IgD-negative memory B cell (primary cell): Measurements from ENCODE around the gene TSR3. TPM values are rescaled to one million over a fixed set of nuclear protein-coding genes. Genes with fewer than 3 reads are reported as not detected.

Source experiments
- H3K27ac Mint-ChIP-seq, 3 donors: one replicate each; pipeline ENCODE4 v1.8.0; 2020 to 2022; ENCODE audit warnings: mild to moderate bottlenecking in 3 of 3, mixed read lengths in 3 of 3, moderate library complexity in 1 of 3
- H3K27me3 Mint-ChIP-seq: one replicate; pipeline ENCODE4 v1.8.0; 2021; ENCODE audit warnings: mixed read lengths
- H3K36me3 Mint-ChIP-seq: one replicate; pipeline ENCODE4 v1.8.0; 2020; ENCODE audit warnings: mild to moderate bottlenecking, mixed read lengths
- H3K4me1 Mint-ChIP-seq, 3 donors: one replicate each; pipeline ENCODE4 v1.8.0; 2020 to 2022; ENCODE audit warnings: mixed read lengths in 3 of 3, mild to moderate bottlenecking in 1 of 3
- H3K4me3 Mint-ChIP-seq, 4 donors: one replicate each; pipeline ENCODE4 v1.8.0; 2020 to 2022; ENCODE audit warnings: mild to moderate bottlenecking in 4 of 4, mixed read lengths in 4 of 4, moderate library complexity in 3 of 4
- H3K9me3 Mint-ChIP-seq, 3 donors: one replicate each; pipeline ENCODE4 v1.8.0; 2020 to 2021; ENCODE audit warnings: mixed read lengths in 3 of 3, mild to moderate bottlenecking in 1 of 3
- polyA plus RNA-seq: library from polyadenylated mRNA; unstranded; fragments of 300-500 nt; fragmentation: Illumina TruSeq; gene quantifications from one replicate; pipeline ENCODE4 v1.2.3, GENCODE V29; 2021

Gene TSR3
- polyA plus RNA-seq, 1 donor from 2014 or later, result 116 TPM

DNA sequence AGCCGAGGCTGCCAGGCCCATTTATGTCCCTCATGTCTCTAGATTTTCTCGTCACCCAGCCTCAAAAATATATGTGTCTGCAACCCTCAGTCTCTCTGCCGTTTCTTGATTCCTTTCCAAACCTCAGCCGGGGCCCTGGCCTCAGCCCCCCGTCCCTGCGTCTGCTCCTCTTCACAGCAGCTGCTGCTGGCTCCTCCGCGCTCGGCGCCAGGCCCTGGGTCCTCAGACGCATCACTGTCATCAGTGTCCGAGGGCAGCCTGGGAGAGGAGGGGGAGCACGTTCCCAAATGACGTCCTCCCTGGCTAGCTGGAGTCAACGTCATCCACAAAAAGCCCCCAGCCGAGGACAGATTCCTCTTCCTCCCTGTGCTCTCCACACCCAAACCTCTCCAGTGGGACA, 2.3 kb downstream of the TSR3 start:
- no peaks in the 10 kb centered on the region for H3K9me3 Mint-ChIP-seq
- peaks cover 14 to 20% (median 16%) of the 10 kb centered on the region in 3 donors for H3K4me1 Mint-ChIP-seq
- H3K4me3 Mint-ChIP-seq, result peak overlapping the region in 3 of 4 donors; percentile 5 to 43 (median 41)
- no peaks in the 10 kb centered on the region for H3K27me3 Mint-ChIP-seq
- H3K36me3 Mint-ChIP-seq, result no peaks in the 10 kb centered on the region
- peak overlapping the region in 1 of 3 donors; percentile 96 for H3K27ac Mint-ChIP-seq

DNA sequence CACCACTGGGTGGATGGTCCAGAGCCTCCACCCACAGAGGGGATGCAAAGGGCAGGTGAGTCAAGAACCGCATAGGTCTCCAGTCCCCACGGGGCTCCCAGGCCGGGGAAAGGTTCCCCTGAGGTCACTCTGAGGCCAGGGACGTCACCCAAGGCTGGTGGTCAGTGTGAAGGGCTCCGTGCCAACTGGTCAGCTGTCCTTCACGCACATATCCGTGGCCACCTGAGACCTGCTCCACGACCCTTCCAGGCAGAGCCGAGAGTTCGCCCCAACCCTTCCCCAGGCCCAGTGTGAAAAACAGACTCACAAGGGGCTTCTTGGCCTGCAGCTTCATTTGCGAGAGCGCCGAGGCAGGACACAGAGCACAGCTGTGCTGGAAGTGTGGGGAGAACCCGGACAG, 2.8 kb downstream of the TSR3 start:
- Mint-ChIP-seq H3K27me3 (no peaks in the 10 kb centered on the region), H3K4me3 (peak overlapping the region in 3 of 4 donors; percentile 41 to 78 (median 43)), H3K4me1 (peaks cover 14 to 20% (median 16%) of the 10 kb centered on the region in 3 donors), H3K27ac (peak overlapping the region in 1 of 3 donors; percentile 96), H3K9me3 (no peaks in the 10 kb centered on the region), H3K36me3 (no peaks in the 10 kb centered on the region)

DNA sequence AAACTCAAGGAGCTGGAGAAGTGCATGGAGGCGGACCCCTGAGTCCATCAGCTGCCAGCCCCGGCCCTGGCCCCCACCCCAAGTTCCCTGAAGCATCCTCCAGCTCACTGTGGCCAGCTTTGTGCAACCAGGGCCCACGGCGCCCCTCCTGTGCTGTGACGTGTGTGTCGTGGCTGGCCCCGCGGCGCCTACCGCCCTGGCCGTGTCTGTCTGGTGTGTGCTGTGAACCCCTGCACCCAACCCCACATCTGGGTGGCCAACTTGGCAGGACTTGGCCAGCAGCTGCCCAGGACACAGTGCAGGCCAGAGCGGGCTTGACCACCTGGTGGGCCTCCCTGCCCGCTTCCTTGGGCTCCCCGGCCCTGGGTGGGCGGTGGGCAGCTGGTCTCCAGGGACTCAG, 3.2 kb downstream of the TSR3 start:
- Mint-ChIP-seq H3K4me1 (peaks cover 12 to 20% (median 15%) of the 10 kb centered on the region in 3 donors), H3K27me3 (no peaks in the 10 kb centered on the region), H3K36me3 (no peaks in the 10 kb centered on the region), H3K9me3 (no peaks in the 10 kb centered on the region), H3K27ac (peak overlapping the region in 1 of 3 donors; percentile 96), H3K4me3 (peak overlapping the region in 2 of 4 donors; percentile 43 to 78)

DNA sequence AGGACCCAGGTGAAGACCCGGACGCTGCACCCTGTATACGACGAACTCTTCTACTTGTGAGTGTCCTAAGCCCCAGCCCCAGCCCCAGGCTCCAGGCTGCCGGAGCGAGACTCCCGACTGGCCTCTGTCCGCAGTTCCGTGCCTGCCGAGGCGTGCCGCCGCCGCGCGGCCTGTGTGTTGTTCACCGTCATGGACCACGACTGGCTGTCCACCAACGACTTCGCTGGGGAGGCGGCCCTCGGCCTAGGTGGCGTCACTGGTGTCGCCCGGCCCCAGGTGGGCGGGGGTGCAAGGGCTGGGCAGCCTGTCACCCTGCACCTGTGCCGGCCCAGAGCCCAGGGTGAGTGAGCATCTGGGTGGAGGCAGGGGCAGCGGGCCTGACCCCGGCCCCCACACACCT, 3.7 kb downstream of the TSR3 start:
- H3K36me3 Mint-ChIP-seq, result no peaks in the 10 kb centered on the region
- H3K27ac Mint-ChIP-seq, result no peak overlapping the region
- H3K9me3 Mint-ChIP-seq, result no peaks in the 10 kb centered on the region
- H3K4me1 Mint-ChIP-seq, result peaks cover 8 to 20% (median 15%) of the 10 kb centered on the region in 3 donors
- H3K27me3 Mint-ChIP-seq, result no peaks in the 10 kb centered on the region
- no peak overlapping the region for H3K4me3 Mint-ChIP-seq

DNA sequence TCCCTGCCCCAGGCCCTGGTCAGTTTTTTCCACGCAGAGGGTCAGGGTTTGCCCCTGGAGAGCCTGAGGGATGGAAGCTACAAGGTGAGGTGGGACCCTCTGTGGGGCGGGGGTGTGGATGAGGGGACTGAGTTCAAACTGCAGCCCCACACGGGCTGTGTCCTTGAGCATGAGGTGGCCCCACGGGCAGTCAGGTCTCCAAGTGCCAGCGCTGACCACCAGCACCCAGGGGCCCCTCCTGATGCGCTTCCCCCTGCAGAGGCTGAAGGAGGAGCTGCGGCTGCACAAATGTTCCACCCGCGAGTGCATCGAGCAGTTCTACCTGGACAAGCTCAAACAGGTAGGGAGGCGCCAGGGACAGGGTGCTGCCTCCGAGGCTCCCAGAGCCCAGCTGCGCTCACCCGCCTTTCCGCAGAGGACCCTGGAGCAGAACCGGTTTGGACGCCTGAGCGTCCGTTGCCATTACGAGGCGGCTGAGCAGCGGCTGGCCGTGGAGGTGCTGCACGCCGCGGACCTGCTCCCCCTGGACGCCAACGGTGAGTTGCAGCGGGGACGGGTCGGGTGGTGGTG, 4.3 kb downstream of the TSR3 start:
- H3K9me3 Mint-ChIP-seq, result no peaks in the 10 kb centered on the region
- peaks cover 4 to 18% (median 13%) of the 10 kb centered on the region in 3 donors for H3K4me1 Mint-ChIP-seq
- H3K27ac Mint-ChIP-seq, result peak overlapping the region in 1 of 3 donors; percentile 80
- H3K36me3 Mint-ChIP-seq, result no peaks in the 10 kb centered on the region
- H3K27me3 Mint-ChIP-seq, result no peaks in the 10 kb centered on the region
- no peak overlapping the region for H3K4me3 Mint-ChIP-seq

DNA sequence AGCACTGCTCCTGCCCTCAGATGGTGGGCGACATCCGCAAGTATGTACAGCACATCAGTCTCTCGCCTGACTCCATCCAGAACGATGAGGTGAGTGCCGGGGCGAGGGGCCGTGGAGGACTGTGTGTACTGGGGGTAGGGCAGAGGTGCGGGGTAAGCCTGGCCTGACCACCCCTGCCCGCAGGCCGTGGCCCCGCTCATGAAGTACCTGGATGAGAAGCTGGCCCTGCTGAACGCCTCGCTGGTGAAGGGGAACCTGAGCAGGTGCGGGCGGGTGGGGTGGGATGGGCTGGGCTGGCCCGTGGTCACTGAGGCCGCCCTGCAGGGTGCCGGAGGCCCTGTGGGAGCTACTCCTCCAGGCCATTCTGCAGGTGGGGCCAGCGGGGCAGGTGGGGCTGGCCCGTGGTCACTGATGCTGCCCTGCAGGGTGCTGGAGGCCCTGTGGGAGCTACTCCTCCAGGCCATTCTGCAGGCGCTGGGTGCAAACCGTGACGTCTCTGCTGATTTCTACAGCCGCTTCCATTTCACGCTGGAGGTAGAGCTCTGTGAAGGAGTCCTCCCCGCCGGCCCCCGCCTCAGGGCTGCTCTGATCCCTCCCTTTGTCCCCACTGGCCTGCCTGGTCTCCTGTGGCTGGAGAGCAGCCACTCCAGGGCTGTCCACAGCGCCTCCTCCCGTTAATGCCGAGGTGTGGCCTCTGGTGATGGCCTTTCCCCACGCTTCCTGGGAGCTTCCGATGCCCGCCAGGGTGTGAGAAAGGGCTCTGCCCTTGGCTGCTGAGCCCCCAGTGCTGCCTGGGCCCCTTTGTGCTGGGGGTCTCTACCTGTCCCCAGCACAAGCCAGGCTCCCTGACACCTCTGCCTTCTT, 5.0 kb downstream of the TSR3 start:
- H3K4me1 Mint-ChIP-seq, result peaks cover 3 to 21% (median 17%) of the 10 kb centered on the region in 3 donors
- H3K4me3 Mint-ChIP-seq, result peak overlapping the region in 1 of 4 donors; percentile 78
- no peaks in the 10 kb centered on the region for H3K36me3 Mint-ChIP-seq
- no peaks in the 10 kb centered on the region for H3K27me3 Mint-ChIP-seq
- H3K9me3 Mint-ChIP-seq, result no peaks in the 10 kb centered on the region
- H3K27ac Mint-ChIP-seq, result peak overlapping the region in 1 of 3 donors; percentile 80

DNA sequence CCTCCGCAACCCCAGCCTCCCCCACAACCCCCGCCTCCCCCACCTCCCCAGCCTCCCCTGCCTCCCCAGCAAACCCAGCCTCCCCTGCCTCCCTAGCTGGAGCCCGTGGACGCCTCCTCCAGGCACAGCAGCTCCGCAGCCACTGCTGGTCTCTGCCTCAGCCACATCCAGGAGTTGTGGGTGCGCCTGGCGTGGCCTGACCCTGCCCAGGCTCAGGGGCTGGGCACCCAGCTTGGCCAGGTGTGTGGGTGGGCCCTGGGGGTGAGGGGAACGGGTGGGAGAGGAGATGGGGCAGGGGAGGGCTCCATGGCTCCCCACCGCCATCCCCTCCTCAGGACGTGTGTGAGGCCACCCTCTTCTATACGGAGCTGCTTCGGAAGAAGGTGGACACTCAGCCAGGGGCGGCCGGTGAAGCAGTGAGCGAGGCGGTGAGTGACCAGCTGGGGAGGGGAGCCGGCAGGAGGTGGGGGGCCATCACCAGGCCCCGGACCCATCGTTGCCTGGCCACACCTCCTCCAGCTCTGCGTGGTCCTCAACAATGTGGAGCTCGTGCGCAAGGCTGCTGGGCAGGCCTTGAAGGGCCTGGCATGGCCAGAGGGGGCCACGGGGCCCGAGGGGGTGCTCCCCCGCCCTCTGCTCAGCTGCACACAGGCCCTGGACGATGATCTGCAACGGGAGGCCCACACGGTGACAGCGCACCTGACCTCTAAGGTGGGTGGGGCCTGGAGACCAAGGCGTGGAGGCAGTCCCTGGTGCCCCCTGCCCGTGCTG, 5.8 kb downstream of the TSR3 start:
- Mint-ChIP-seq H3K9me3 (no peaks in the 10 kb centered on the region), H3K4me1 (peaks cover 3 to 21% (median 17%) of the 10 kb centered on the region in 3 donors), H3K27me3 (no peaks in the 10 kb centered on the region), H3K27ac (no peak overlapping the region), H3K36me3 (no peaks in the 10 kb centered on the region), H3K4me3 (no peak overlapping the region)

DNA sequence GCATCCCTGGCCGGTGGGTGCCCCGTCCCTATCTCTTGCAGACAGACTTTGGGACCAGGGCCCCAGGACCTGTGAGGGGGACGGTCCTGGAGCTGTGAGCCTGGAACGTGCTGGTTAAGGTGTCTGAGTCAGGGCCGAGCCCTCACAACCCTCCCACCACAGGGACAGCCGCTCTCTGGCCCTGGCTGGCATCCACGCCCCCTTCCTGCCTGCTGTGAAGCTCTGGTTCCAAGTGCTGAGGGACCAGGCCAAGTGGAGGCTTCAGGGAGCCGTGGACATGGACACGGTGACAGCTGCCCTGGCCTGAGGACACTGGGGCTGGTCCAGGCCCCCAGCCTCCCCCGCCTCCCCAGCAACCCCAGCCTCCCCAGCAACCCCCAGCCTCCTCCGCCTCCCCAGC, 6.6 kb downstream of the TSR3 start:
- Mint-ChIP-seq H3K36me3 (no peaks in the 10 kb centered on the region), H3K27ac (no peak overlapping the region), H3K27me3 (no peaks in the 10 kb centered on the region), H3K4me1 (peaks cover 3 to 18% (median 13%) of the 10 kb centered on the region in 3 donors), H3K4me3 (no peak overlapping the region), H3K9me3 (no peaks in the 10 kb centered on the region)

DNA sequence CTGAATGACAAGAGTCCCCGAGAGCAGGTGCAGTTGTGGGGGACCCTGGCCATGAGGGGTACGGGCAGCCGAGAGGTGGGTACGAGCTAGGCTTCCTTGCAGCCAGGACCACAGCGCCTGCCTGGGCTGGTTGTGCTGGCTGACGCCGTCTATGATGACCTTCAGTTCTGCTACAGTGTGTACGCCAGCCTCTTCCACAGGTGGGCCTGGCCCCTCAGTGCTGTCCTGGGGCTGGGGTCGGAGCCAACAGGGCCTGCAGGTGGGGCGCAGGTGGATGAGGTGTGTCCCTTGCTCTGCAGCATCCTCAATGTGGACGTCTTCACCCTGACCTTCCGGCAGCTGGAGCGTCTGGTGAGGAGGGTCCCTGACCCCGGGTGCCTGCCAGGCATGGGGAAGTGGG, 7.2 kb downstream of the TSR3 start:
- H3K27ac Mint-ChIP-seq, result peak overlapping the region in 2 of 3 donors; percentile 14 to 80
- no peaks in the 10 kb centered on the region for H3K9me3 Mint-ChIP-seq
- H3K4me1 Mint-ChIP-seq, result peaks cover 3 to 17% (median 13%) of the 10 kb centered on the region in 3 donors
- H3K4me3 Mint-ChIP-seq, result peak overlapping the region in 1 of 4 donors; percentile 5
- no peaks in the 10 kb centered on the region for H3K36me3 Mint-ChIP-seq
- no peaks in the 10 kb centered on the region for H3K27me3 Mint-ChIP-seq

DNA sequence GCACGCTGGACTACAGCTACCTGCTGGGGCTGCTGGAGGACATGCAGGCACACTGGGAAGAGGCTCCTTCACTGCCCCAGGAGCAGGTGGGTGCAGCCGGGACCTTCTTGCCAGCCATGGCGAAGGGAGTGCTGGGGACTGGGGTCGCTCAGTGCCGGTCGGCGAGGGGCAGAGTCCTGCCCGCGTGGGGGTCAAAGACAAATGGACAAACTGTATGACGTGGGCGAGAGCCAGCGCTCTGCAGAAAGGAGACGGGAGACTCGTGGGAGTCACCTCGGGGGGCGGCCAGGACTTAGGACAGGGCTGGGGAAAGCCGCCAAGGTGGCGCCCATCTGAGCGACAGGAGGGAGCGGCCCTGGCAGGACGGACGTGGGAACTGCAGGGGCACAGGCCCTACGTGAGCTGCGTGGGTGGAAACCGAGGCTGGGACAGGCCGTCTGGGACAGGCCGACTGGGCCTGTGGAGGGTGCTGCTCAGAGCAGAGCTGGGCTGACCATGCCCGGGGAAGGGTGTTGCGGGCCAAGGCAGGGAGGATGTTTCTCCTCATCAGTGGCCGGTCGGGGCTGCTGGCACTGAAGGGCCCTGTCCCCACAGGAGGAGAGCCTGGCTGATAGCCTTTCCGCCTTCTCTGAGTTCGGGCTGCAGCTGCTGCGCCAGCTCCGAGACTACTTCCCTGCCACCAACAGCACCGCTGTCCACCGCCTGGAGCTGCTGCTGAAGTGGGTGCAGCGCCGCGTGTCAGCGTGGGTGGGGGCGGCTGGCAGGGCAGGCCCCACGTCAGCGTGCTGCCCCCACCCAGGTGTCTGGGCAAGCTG, 8.0 kb downstream of the TSR3 start:
- H3K36me3 Mint-ChIP-seq, result no peaks in the 10 kb centered on the region
- no peaks in the 10 kb centered on the region for H3K9me3 Mint-ChIP-seq
- peak overlapping the region; percentile 15 to 95 (median 68) for H3K27ac Mint-ChIP-seq
- peak overlapping the region in 3 of 4 donors; percentile 15 to 85 (median 65) for H3K4me3 Mint-ChIP-seq
- no peaks in the 10 kb centered on the region for H3K27me3 Mint-ChIP-seq
- peaks cover 3 to 17% (median 13%) of the 10 kb centered on the region in 3 donors for H3K4me1 Mint-ChIP-seq

DNA sequence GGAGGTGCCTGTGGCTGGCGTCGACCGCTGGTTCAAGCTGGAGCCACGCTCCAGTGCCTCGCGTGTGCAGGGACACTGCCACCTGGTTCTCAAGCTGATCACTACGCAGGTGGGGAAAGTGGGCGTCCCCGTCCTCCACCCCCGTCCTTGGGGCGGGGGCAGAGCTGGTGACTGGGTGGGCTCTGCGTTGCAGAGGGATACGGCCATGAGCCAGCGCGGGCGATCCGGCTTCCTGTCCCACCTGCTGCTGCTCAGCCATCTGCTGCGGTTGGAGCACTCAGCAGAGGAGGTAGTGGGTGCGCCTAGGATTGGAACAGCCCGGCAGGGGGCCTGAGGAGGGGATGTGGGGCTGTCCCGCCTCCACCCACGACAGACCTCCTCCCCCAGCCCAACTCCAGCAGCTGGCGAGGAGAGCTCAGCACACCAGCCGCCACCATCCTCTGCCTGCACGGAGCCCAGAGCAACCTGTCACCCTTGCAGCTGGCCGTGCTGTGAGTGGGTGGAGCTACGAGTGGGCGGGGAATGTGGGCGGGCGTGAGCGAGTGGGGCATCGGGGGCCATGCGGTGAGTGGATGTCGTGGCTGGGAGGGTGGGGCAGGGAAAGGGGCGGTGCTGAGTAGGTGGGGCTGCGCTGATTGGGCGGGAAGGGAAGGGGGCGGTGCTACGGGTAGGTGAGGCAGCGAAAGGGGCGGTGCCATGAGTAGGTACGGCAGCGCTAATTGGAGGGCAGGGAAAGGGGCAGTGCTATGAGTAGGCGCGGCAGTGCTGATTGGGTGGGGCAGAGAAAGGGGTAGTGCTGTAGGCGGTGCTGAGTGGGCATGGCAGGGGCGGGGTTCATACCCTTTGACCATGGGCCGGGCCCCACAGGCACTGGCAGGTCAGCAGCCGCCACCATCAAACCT, 8.9 kb downstream of the TSR3 start:
- Mint-ChIP-seq H3K4me3 (peak overlapping the region; percentile 15 to 85 (median 78)), H3K36me3 (no peaks in the 10 kb centered on the region), H3K27me3 (no peaks in the 10 kb centered on the region), H3K27ac (peak overlapping the region; percentile 15 to 95 (median 68)), H3K4me1 (peaks cover 3 to 17% (median 13%) of the 10 kb centered on the region in 3 donors), H3K9me3 (no peaks in the 10 kb centered on the region)

DNA sequence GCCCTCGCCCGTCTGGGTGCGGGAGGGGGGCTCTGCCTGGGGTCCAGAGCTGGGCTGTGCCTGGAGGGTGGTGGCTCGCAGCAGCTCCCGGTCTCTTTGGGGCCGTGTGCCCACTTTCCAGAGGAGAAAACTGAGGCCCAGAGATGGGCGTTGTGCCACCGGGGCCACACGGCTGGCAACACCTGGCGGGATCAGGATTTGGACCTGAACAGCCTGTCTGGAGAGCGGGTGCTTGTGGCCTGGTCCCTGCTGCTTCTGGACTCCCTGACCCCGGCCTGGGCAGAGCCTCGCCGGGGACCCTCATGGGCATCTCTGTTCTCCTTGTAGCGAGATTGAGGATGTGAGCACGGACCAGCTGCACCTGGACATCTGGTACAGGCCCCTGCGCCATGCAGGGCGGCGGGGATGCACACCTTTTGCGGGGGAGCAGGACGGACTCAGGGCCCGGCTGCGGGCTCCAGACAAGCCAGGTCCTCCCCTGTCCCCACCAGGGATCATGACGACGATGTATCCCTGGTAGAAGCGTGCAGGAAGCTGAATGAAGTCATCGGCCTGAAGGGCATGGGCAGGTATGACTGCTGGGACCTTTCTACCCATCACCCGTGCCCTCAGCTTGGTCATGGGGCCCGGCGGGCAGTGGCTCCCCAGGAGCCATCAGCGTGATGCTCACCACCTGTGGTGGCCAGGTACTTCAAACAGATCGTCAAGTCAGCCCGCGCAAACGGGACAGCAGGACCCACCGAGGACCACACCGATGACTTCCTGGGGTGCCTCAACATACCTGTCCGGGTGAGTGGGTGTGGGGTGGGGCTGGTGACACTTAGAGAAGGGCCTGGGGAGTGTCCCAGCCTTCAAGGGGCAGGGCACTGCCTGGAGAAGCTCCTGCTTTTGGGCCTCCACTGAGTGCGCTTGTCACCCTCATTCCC, 9.9 kb downstream of the TSR3 start:
- Mint-ChIP-seq H3K36me3 (no peaks in the 10 kb centered on the region), H3K4me3 (peak overlapping the region; percentile 15 to 85 (median 78)), H3K27ac (peak overlapping the region; percentile 15 to 95 (median 68)), H3K4me1 (peaks cover 3 to 17% (median 13%) of the 10 kb centered on the region in 3 donors), H3K27me3 (no peaks in the 10 kb centered on the region), H3K9me3 (no peaks in the 10 kb centered on the region)
